HG02571 (cell line): ENCODE data around the gene RNPEPL1.
"Not testable (repeated sequence)": the region's sequence is repeated elsewhere in the genome, so short reads cannot be mapped to it uniquely, and the experiment has no call there.

ENCODE experiments used
- ATAC-seq: cut with Tn5 transposase; IDR thresholded peaks from one replicate; pipeline ENCODE4 v1.9.1; 2021; ENCODE audit warnings: mild to moderate bottlenecking, moderate library complexity; ENCODE audit not compliant: unreplicated experiment

RNPEPL1 gene

GRCh38 chr2:240567872-240568677 is at the start of gene RNPEPL1:
Gene RNPEPL1, plus strand, starts transcription at chr2:240568484. Its CDS starts 103 bp downstream, at chr2:240568587.
- ATAC-seq = peak; percentile 27

- ATAC-seq = no peak
These were observed 49.3 kb upstream of the RNPEPL1 start for GRCh38 chr2:240518981-240519380.

GRCh38 chr2:240519396-240520129 is 48.7 kb upstream of the RNPEPL1 start:
- ATAC-seq = no peak

- no peak for ATAC-seq
These were observed 47.9 kb upstream of the RNPEPL1 start for GRCh38 chr2:240520130-240520973.

- no peak for ATAC-seq
These were observed 47.3 kb upstream of the RNPEPL1 start for GRCh38 chr2:240520974-240521350.

- not testable (repeated sequence) for ATAC-seq
These were observed 46.4 kb upstream of the RNPEPL1 start for GRCh38 chr2:240521885-240522284.

GRCh38 chr2:240522406-240522805 is 45.9 kb upstream of the RNPEPL1 start:
- no peak for ATAC-seq

GRCh38 chr2:240523451-240524281 is 44.6 kb upstream of the RNPEPL1 start:
- no peak for ATAC-seq

- ATAC-seq = no peak
These were observed 43.1 kb upstream of the RNPEPL1 start for GRCh38 chr2:240524963-240525718.

- no peak for ATAC-seq
These were observed 42.5 kb upstream of the RNPEPL1 start for GRCh38 chr2:240525802-240526201.

GRCh38 chr2:240526521-240526920 is 41.8 kb upstream of the RNPEPL1 start:
- ATAC-seq = no peak

GRCh38 chr2:240527153-240527750 is 41.0 kb upstream of the RNPEPL1 start:
- ATAC-seq = no peak

GRCh38 chr2:240528406-240529040 is 39.8 kb upstream of the RNPEPL1 start:
- no peak for ATAC-seq

GRCh38 chr2:240529344-240529999 is 38.8 kb upstream of the RNPEPL1 start:
- ATAC-seq = no peak

GRCh38 chr2:240530181-240530580 is 38.1 kb upstream of the RNPEPL1 start:
- no peak for ATAC-seq

GRCh38 chr2:240531038-240531437 is 37.2 kb upstream of the RNPEPL1 start:
- no peak for ATAC-seq

GRCh38 chr2:240532031-240532775 is 36.1 kb upstream of the RNPEPL1 start:
- ATAC-seq = no peak
